GM20000 (cell line): ENCODE results near the gene IMMP2L.
A peak's percentile ranks its signal among the peaks of the same experiment; 100 is the strongest.

Experiments
- DNase-seq: peaks from one replicate; pipeline ENCODE4 v3.0.0; 2012; ENCODE audit warnings: low spot score
- CTCF ChIP-seq: IDR thresholded peaks from 2 replicates; pipeline ENCODE4 v1.5.1; 2012; ENCODE audit warnings: mild to moderate bottlenecking, control low read depth; ENCODE audit errors: extremely low read depth, missing control alignments

IMMP2L gene

GRCh38 chr7:111101856-111102646 lies 460.2 kb downstream of the IMMP2L start:
- DNase-seq: no peak
- no peak for TF ChIP-seq CTCF

GRCh38 chr7:111098926-111099250 lies 463.4 kb downstream of the IMMP2L start:
- DNase-seq: no peak
- no peak for TF ChIP-seq CTCF

DNA sequence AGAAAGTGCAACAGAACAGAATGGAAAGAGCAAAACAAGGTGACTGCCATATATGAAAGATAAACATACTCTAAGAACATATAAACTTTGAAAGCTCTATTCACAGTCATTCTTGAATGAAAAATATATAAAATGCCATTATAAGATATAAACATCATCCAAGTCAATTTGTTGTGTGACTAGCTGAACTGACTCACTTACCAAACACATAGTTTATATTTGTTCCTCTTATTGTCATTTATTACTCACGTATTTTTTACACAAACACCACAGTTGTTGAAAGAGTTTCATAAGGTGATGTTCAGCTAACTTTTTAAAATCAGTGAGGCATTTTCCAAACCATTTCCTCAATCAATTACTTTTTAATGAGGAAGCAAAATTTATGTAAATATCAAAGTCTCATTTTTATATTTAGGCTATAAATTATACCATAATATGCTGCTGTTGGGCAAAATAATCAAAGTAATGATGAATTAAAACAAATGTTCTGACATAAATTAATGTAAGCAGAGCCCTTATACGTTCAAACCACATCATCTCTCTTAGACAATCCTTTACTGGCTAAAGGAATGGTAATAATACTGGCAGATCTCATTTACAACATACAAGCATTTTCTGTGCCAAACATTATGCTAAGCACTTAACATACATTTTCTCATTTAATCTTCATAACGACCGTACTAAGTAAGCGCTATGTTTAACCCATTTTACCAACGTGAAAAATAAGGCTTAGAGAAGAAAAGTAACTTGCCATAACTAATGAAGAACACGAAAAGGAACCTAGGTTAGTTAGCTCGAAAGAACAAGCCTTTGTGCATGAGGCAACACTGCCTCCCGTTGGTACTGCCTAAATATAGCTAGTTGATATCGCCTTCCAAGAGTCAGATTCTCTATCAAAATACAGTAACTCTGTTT lies 464.0 kb downstream of the IMMP2L start:
- no peak for DNase-seq
- TF ChIP-seq CTCF: peak; percentile 65

- no peak for DNase-seq
- no peak for TF ChIP-seq CTCF
Observed at GRCh38 chr7:111096997-111097396, 465.3 kb downstream of the IMMP2L start.

DNA sequence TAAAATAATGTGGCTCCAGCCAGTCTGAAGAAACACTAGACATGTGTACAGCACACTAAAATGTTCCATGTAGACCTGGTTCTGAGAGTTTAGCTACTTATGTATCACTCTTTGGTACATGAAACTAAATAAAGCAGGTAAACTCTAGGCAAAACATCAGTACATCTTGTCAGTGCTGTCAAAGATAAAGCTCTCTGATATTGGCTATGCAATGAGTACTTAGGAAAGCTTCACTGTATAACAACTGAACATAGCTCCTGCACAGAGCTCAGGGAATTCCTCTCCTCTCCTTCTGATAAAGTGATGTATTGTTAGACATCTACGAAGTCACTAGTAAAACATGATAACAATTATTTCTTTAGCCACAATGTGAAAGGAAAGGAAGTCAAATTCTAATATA lies 467.9 kb downstream of the IMMP2L start:
- DNase-seq: no peak
- TF ChIP-seq CTCF: no peak

- DNase-seq: no peak
- TF ChIP-seq CTCF: no peak
Observed at GRCh38 chr7:111093496-111093895, 468.8 kb downstream of the IMMP2L start.
